ENCODE results near the gene SEC24D.

Gene SEC24D

GRCh38 chr4:118759481-118759880, 76.4 kb downstream of the SEC24D start:
- H2BK120ac ChIP-seq (ENCODE audit: insufficient read depth, low read length, poor library complexity) = no peak overlapping the region
- H3K4me1 ChIP-seq (ENCODE audit: control insufficient read depth in 1 of 2, insufficient read depth in 2 of 2, low read length in 2 of 2) = peaks cover 2 to 5% of the 10 kb centered on the region in 2 experiments
- H3K4me3 ChIP-seq (ENCODE audit: low read depth, low read length) = no peak overlapping the region
- H2BK12ac ChIP-seq (ENCODE audit: low read length) = no peak overlapping the region
- no peak overlapping the region for H3K9ac ChIP-seq (ENCODE audit: low read length)
- no peak overlapping the region for H3K4me2 ChIP-seq (ENCODE audit: low read length)
- no peaks in the 10 kb centered on the region for H3K79me2 ChIP-seq (ENCODE audit: control insufficient read depth, insufficient read depth, low read length, poor library complexity)
- H4K8ac ChIP-seq (ENCODE audit: low read depth, low read length) = no peak overlapping the region
- H3K27me3 ChIP-seq (ENCODE audit: insufficient read depth, low read length) = no peaks in the 10 kb centered on the region
- H2BK5ac ChIP-seq (ENCODE audit: low read depth, low read length, poor library complexity) = no peak overlapping the region
- no peak overlapping the region for H3K23ac ChIP-seq (ENCODE audit: low read length)
- H3K9me3 ChIP-seq (ENCODE audit: insufficient read depth, low read depth, low read length) = no peaks in the 10 kb centered on the region
- 100% methylated on average over 2 of the region's 2 CpGs for WGBS (ENCODE audit: extremely low coverage, insufficient coverage, insufficient read length)
- no peak overlapping the region for H2AK5ac ChIP-seq (ENCODE audit: low read length)
- no peak overlapping the region for H3K14ac ChIP-seq (ENCODE audit: low read length)
- no peak overlapping the region for H3K27ac ChIP-seq (ENCODE audit: low read depth, low read length)
- H2AFZ ChIP-seq (ENCODE audit: insufficient read depth, low read length, poor library complexity) = no peak overlapping the region
- peaks cover 2 to 14% of the 10 kb centered on the region in 2 experiments for H3K36me3 ChIP-seq (ENCODE audit: control insufficient read depth in 1 of 2, insufficient read depth in 2 of 2, low read length in 2 of 2)
- H3K4ac ChIP-seq (ENCODE audit: low read depth, low read length) = no peak overlapping the region
- DNase-seq = no peak
- H3K18ac ChIP-seq (ENCODE audit: low read length) = no peak overlapping the region
- no peak overlapping the region for H4K12ac ChIP-seq (ENCODE audit: low read depth, low read length)
- H4K91ac ChIP-seq (ENCODE audit: low read depth, low read length) = no peak overlapping the region
- peaks cover 7% of the 10 kb centered on the region for H3K79me1 ChIP-seq (ENCODE audit: low read length)

DNA sequence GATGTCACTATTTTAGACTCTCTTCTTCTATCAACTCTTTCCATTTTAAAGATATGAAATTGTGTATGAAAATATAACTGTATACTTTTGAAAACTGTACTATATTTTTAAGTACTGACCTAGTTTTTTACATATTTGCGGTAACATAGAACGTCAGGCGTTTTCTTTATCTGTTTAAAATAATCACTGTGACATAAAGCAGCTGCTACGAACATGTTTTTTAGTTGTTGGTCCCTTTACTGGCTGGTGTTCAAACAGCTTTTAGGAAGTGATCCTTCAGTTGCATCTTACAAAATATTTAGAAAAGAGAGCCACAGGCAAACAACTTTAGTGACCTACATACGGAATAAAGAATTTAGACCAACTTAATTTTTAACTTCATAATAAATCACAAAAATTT, 77.6 kb downstream of the SEC24D start:
- WGBS (ENCODE audit: extremely low coverage, insufficient coverage, insufficient read length) = no CpG with 5 or more reads among the region's 5 CpGs
- Histone ChIP-seq H3K27ac (ENCODE audit: low read depth, low read length) (no peak overlapping the region), H3K36me3 (ENCODE audit: control insufficient read depth in 1 of 2, insufficient read depth in 2 of 2, low read length in 2 of 2) (peaks cover 2 to 8% of the 10 kb centered on the region in 2 experiments)

DNA sequence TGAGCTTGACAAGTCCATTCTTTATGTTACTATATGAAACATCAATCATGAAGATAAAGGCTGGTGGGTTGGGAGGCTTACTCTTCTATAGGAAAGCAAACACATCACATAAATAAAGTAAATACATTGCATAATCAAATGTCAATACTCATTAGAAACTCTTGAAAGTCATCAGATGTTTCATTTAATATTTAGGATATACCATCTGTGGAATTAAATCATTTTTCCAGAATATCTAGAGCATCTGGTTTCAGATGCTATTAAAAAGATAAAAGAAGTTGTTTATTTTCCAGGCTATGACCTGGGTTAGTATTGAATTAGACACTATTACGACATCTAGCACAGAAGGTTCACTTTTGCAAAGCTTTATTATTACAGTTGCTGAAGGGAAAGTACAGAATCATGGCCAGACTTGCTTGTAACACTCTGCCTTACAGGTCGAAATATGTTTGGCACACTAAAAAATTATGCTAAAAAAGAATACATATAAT, 78.1 kb downstream of the SEC24D start:
- Histone ChIP-seq H3K14ac (ENCODE audit: low read length) (no peak overlapping the region), H4K8ac (ENCODE audit: low read depth, low read length) (no peak overlapping the region), H2BK5ac (ENCODE audit: low read depth, low read length, poor library complexity) (no peak overlapping the region), H2AK5ac (ENCODE audit: low read length) (no peak overlapping the region), H3K4me2 (ENCODE audit: low read length) (no peak overlapping the region), H3K23ac (ENCODE audit: low read length) (no peak overlapping the region), H3K4me3 (ENCODE audit: low read depth, low read length) (no peak overlapping the region), H3K27ac (ENCODE audit: low read depth, low read length) (no peak overlapping the region), H4K91ac (ENCODE audit: low read depth, low read length) (no peak overlapping the region), H4K12ac (ENCODE audit: low read depth, low read length) (no peak overlapping the region), H3K4me1 (ENCODE audit: control insufficient read depth in 1 of 2, insufficient read depth in 2 of 2, low read length in 2 of 2) (peaks cover 2 to 5% of the 10 kb centered on the region in 2 experiments), H3K9me3 (ENCODE audit: insufficient read depth, low read depth, low read length) (no peaks in the 10 kb centered on the region), H3K79me1 (ENCODE audit: low read length) (peaks cover 5% of the 10 kb centered on the region), H2AFZ (ENCODE audit: insufficient read depth, low read length, poor library complexity) (no peak overlapping the region), H3K27me3 (ENCODE audit: insufficient read depth, low read length) (no peaks in the 10 kb centered on the region), H3K79me2 (ENCODE audit: control insufficient read depth, insufficient read depth, low read length, poor library complexity) (no peaks in the 10 kb centered on the region), H3K9ac (ENCODE audit: low read length) (no peak overlapping the region), H2BK12ac (ENCODE audit: low read length) (no peak overlapping the region), H3K18ac (ENCODE audit: low read length) (no peak overlapping the region), H2BK120ac (ENCODE audit: insufficient read depth, low read length, poor library complexity) (no peak overlapping the region), H3K4ac (ENCODE audit: low read depth, low read length) (no peak overlapping the region), H3K36me3 (ENCODE audit: control insufficient read depth in 1 of 2, insufficient read depth in 2 of 2, low read length in 2 of 2) (peaks cover 2 to 8% of the 10 kb centered on the region in 2 experiments)
- no peak for DNase-seq
- WGBS (ENCODE audit: extremely low coverage, insufficient coverage, insufficient read length) = no CpG with 5 or more reads among the region's 2 CpGs

More for the DNA sequence above, 77.6 kb downstream of the SEC24D start:
- Histone ChIP-seq H4K12ac (ENCODE audit: low read depth, low read length) (no peak overlapping the region), H4K91ac (ENCODE audit: low read depth, low read length) (no peak overlapping the region), H4K8ac (ENCODE audit: low read depth, low read length) (no peak overlapping the region), H2AK5ac (ENCODE audit: low read length) (no peak overlapping the region), H3K9ac (ENCODE audit: low read length) (no peak overlapping the region), H2BK5ac (ENCODE audit: low read depth, low read length, poor library complexity) (no peak overlapping the region), H3K4me3 (ENCODE audit: low read depth, low read length) (no peak overlapping the region), H2BK120ac (ENCODE audit: insufficient read depth, low read length, poor library complexity) (no peak overlapping the region), H3K4ac (ENCODE audit: low read depth, low read length) (no peak overlapping the region), H3K79me2 (ENCODE audit: control insufficient read depth, insufficient read depth, low read length, poor library complexity) (no peaks in the 10 kb centered on the region), H3K23ac (ENCODE audit: low read length) (no peak overlapping the region), H3K4me1 (ENCODE audit: control insufficient read depth in 1 of 2, insufficient read depth in 2 of 2, low read length in 2 of 2) (peaks cover 2 to 5% of the 10 kb centered on the region in 2 experiments), H3K18ac (ENCODE audit: low read length) (no peak overlapping the region), H3K14ac (ENCODE audit: low read length) (no peak overlapping the region), H2BK12ac (ENCODE audit: low read length) (no peak overlapping the region), H2AFZ (ENCODE audit: insufficient read depth, low read length, poor library complexity) (no peak overlapping the region), H3K79me1 (ENCODE audit: low read length) (peaks cover 5% of the 10 kb centered on the region), H3K9me3 (ENCODE audit: insufficient read depth, low read depth, low read length) (no peaks in the 10 kb centered on the region), H3K4me2 (ENCODE audit: low read length) (no peak overlapping the region), H3K27me3 (ENCODE audit: insufficient read depth, low read length) (no peaks in the 10 kb centered on the region)
- no peak for DNase-seq

DNA sequence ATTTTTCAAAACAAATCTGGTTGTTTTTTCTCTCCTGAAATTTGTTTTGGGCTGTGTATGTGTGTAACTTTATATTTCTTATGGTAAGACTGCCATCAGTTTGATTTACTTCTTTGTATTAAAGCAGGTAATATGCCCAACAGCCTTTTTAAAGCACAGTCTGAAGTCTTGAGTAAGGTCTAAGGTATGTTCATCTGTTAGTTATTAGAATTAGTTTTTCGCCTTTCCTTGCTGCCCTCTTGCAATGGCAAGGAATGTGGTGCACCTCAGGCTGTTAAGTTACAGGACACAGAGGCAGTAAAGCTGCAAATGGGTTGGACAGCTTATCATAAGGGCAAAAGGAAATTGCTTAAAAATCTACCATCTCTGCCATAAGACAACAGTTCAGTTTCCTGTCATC, 79.0 kb downstream of the SEC24D start:
- Histone ChIP-seq H2BK120ac (ENCODE audit: insufficient read depth, low read length, poor library complexity) (no peak overlapping the region), H4K8ac (ENCODE audit: low read depth, low read length) (no peak overlapping the region), H2AK5ac (ENCODE audit: low read length) (no peak overlapping the region), H3K79me2 (ENCODE audit: control insufficient read depth, insufficient read depth, low read length, poor library complexity) (no peaks in the 10 kb centered on the region), H3K4me2 (ENCODE audit: low read length) (no peak overlapping the region), H3K9ac (ENCODE audit: low read length) (no peak overlapping the region), H3K9me3 (ENCODE audit: insufficient read depth, low read depth, low read length) (no peaks in the 10 kb centered on the region), H3K79me1 (ENCODE audit: low read length) (peaks cover 5% of the 10 kb centered on the region), H2BK5ac (ENCODE audit: low read depth, low read length, poor library complexity) (no peak overlapping the region), H3K23ac (ENCODE audit: low read length) (no peak overlapping the region), H3K36me3 (ENCODE audit: control insufficient read depth in 1 of 2, insufficient read depth in 2 of 2, low read length in 2 of 2) (peaks cover 0 to 6% of the 10 kb centered on the region in 2 experiments), H3K4me3 (ENCODE audit: low read depth, low read length) (no peak overlapping the region), H3K4me1 (ENCODE audit: control insufficient read depth in 1 of 2, insufficient read depth in 2 of 2, low read length in 2 of 2) (peaks cover 2 to 5% of the 10 kb centered on the region in 2 experiments), H4K91ac (ENCODE audit: low read depth, low read length) (no peak overlapping the region), H3K18ac (ENCODE audit: low read length) (no peak overlapping the region), H3K4ac (ENCODE audit: low read depth, low read length) (no peak overlapping the region), H3K27ac (ENCODE audit: low read depth, low read length) (no peak overlapping the region), H2BK12ac (ENCODE audit: low read length) (no peak overlapping the region), H3K27me3 (ENCODE audit: insufficient read depth, low read length) (no peaks in the 10 kb centered on the region), H3K14ac (ENCODE audit: low read length) (no peak overlapping the region), H4K12ac (ENCODE audit: low read depth, low read length) (no peak overlapping the region), H2AFZ (ENCODE audit: insufficient read depth, low read length, poor library complexity) (no peak overlapping the region)
- WGBS (ENCODE audit: extremely low coverage, insufficient coverage, insufficient read length) = no CpG with 5 or more reads among the region's 1 CpG
- DNase-seq = peak in 1 of 2 donors; percentile 20
